ENCODE data around the gene EIF5.

EIF5 gene

GRCh38 chr14:103382376-103382775, 48.3 kb downstream of the EIF5 start:
- Histone ChIP-seq H3K9ac (ENCODE audit: low read depth in 1 of 2, low read length in 2 of 2) (no peak overlapping the region), H3K9me3 (ENCODE audit: control insufficient read depth in 2 of 2, low read length in 2 of 2) (no peaks in the 10 kb centered on the region), H3K4me1 (ENCODE audit: control insufficient read depth in 2 of 2, insufficient read depth in 2 of 2, low read length in 2 of 2) (peaks cover 12 to 17% of the 10 kb centered on the region in 2 donors), H3K27ac (ENCODE audit: low read depth in 2 of 2, low read length in 2 of 2) (no peak overlapping the region), H3K36me3 (ENCODE audit: control insufficient read depth in 2 of 2, insufficient read depth in 2 of 2, low read length in 2 of 2) (no peaks in the 10 kb centered on the region), H3K4me3 (ENCODE audit: low read length in 2 of 2) (no peak overlapping the region), H3K27me3 (ENCODE audit: control insufficient read depth in 2 of 2, insufficient read depth in 2 of 2, low read length in 2 of 2) (no peaks in the 10 kb centered on the region)

GRCh38 chr14:103384450-103385151, 50.6 kb downstream of the EIF5 start:
- H3K9me3 ChIP-seq (ENCODE audit: control insufficient read depth in 2 of 2, low read length in 2 of 2), result no peaks in the 10 kb centered on the region
- peak overlapping the region; percentile 98 to 99 for H3K27ac ChIP-seq (ENCODE audit: low read depth in 2 of 2, low read length in 2 of 2)
- H3K9ac ChIP-seq (ENCODE audit: low read depth in 1 of 2, low read length in 2 of 2), result peak overlapping the region; percentile 52 to 98

GRCh38 chr14:103385152-103385928, 51.3 kb downstream of the EIF5 start, which contains the start of gene MARK3:
Gene MARK3 (plus strand): TSS chr14:103385415. CDS start chr14:103386030, 615 bp downstream.
- Histone ChIP-seq H3K9me3 (ENCODE audit: control insufficient read depth in 2 of 2, low read length in 2 of 2) (no peaks in the 10 kb centered on the region), H3K4me1 (ENCODE audit: control insufficient read depth in 2 of 2, insufficient read depth in 2 of 2, low read length in 2 of 2) (peaks cover 19 to 27% of the 10 kb centered on the region in 2 donors), H3K4me3 (ENCODE audit: low read length in 2 of 2) (peak within 1 kb of the TSS; percentile 85 to 98), H3K27ac (ENCODE audit: low read depth in 2 of 2, low read length in 2 of 2) (peak within 1 kb of the TSS; percentile 98 to 99), H3K27me3 (ENCODE audit: control insufficient read depth in 2 of 2, insufficient read depth in 2 of 2, low read length in 2 of 2) (no peaks in the 10 kb centered on the region), H3K36me3 (ENCODE audit: control insufficient read depth in 2 of 2, insufficient read depth in 2 of 2, low read length in 2 of 2) (no peaks in the 10 kb centered on the region), H3K9ac (ENCODE audit: low read depth in 1 of 2, low read length in 2 of 2) (peak within 1 kb of the TSS; percentile 91 to 98)

More at GRCh38 chr14:103384450-103385151, 50.6 kb downstream of the EIF5 start:
- no peaks in the 10 kb centered on the region for H3K36me3 ChIP-seq (ENCODE audit: control insufficient read depth in 2 of 2, insufficient read depth in 2 of 2, low read length in 2 of 2)
- peaks cover 19 to 27% of the 10 kb centered on the region in 2 donors for H3K4me1 ChIP-seq (ENCODE audit: control insufficient read depth in 2 of 2, insufficient read depth in 2 of 2, low read length in 2 of 2)
- H3K27me3 ChIP-seq (ENCODE audit: control insufficient read depth in 2 of 2, insufficient read depth in 2 of 2, low read length in 2 of 2), result no peaks in the 10 kb centered on the region
- peak overlapping the region; percentile 85 to 98 for H3K4me3 ChIP-seq (ENCODE audit: low read length in 2 of 2)

- H3K9ac ChIP-seq (ENCODE audit: low read depth in 1 of 2, low read length in 2 of 2), result peak overlapping the region; percentile 91 to 98
- peaks cover 19 to 27% of the 10 kb centered on the region in 2 donors for H3K4me1 ChIP-seq (ENCODE audit: control insufficient read depth in 2 of 2, insufficient read depth in 2 of 2, low read length in 2 of 2)
- peak overlapping the region; percentile 85 to 98 for H3K4me3 ChIP-seq (ENCODE audit: low read length in 2 of 2)
- H3K36me3 ChIP-seq (ENCODE audit: control insufficient read depth in 2 of 2, insufficient read depth in 2 of 2, low read length in 2 of 2), result no peaks in the 10 kb centered on the region
- no peaks in the 10 kb centered on the region for H3K27me3 ChIP-seq (ENCODE audit: control insufficient read depth in 2 of 2, insufficient read depth in 2 of 2, low read length in 2 of 2)
- H3K27ac ChIP-seq (ENCODE audit: low read depth in 2 of 2, low read length in 2 of 2), result peak overlapping the region; percentile 98 to 99
- no peaks in the 10 kb centered on the region for H3K9me3 ChIP-seq (ENCODE audit: control insufficient read depth in 2 of 2, low read length in 2 of 2)
Measured at GRCh38 chr14:103385929-103386712, 52.1 kb downstream of the EIF5 start.

GRCh38 chr14:103386713-103387329, 52.8 kb downstream of the EIF5 start:
- H3K36me3 ChIP-seq (ENCODE audit: control insufficient read depth in 2 of 2, insufficient read depth in 2 of 2, low read length in 2 of 2), result no peaks in the 10 kb centered on the region
- H3K27me3 ChIP-seq (ENCODE audit: control insufficient read depth in 2 of 2, insufficient read depth in 2 of 2, low read length in 2 of 2), result no peaks in the 10 kb centered on the region
- H3K4me1 ChIP-seq (ENCODE audit: control insufficient read depth in 2 of 2, insufficient read depth in 2 of 2, low read length in 2 of 2), result peaks cover 19 to 27% of the 10 kb centered on the region in 2 donors
- H3K9ac ChIP-seq (ENCODE audit: low read depth in 1 of 2, low read length in 2 of 2), result peak overlapping the region; percentile 91 to 98
- no peaks in the 10 kb centered on the region for H3K9me3 ChIP-seq (ENCODE audit: control insufficient read depth in 2 of 2, low read length in 2 of 2)
- peak overlapping the region; percentile 98 to 99 for H3K27ac ChIP-seq (ENCODE audit: low read depth in 2 of 2, low read length in 2 of 2)
- peak overlapping the region; percentile 85 to 98 for H3K4me3 ChIP-seq (ENCODE audit: low read length in 2 of 2)

GRCh38 chr14:103388664-103389063, 54.6 kb downstream of the EIF5 start:
- no peaks in the 10 kb centered on the region for H3K9me3 ChIP-seq (ENCODE audit: control insufficient read depth in 2 of 2, low read length in 2 of 2)
- no peaks in the 10 kb centered on the region for H3K27me3 ChIP-seq (ENCODE audit: control insufficient read depth in 2 of 2, insufficient read depth in 2 of 2, low read length in 2 of 2)
- peak overlapping the region in 1 of 2 donors; percentile 44 for H3K4me3 ChIP-seq (ENCODE audit: low read length in 2 of 2)
- no peaks in the 10 kb centered on the region for H3K36me3 ChIP-seq (ENCODE audit: control insufficient read depth in 2 of 2, insufficient read depth in 2 of 2, low read length in 2 of 2)
- H3K4me1 ChIP-seq (ENCODE audit: control insufficient read depth in 2 of 2, insufficient read depth in 2 of 2, low read length in 2 of 2), result peaks cover 23 to 29% of the 10 kb centered on the region in 2 donors
- no peak overlapping the region for H3K27ac ChIP-seq (ENCODE audit: low read depth in 2 of 2, low read length in 2 of 2)
- no peak overlapping the region for H3K9ac ChIP-seq (ENCODE audit: low read depth in 1 of 2, low read length in 2 of 2)

GRCh38 chr14:103390605-103391004, 56.6 kb downstream of the EIF5 start:
- no peaks in the 10 kb centered on the region for H3K36me3 ChIP-seq (ENCODE audit: control insufficient read depth in 2 of 2, insufficient read depth in 2 of 2, low read length in 2 of 2)
- H3K27ac ChIP-seq (ENCODE audit: low read depth in 2 of 2, low read length in 2 of 2), result no peak overlapping the region
- no peak overlapping the region for H3K4me3 ChIP-seq (ENCODE audit: low read length in 2 of 2)
- no peaks in the 10 kb centered on the region for H3K27me3 ChIP-seq (ENCODE audit: control insufficient read depth in 2 of 2, insufficient read depth in 2 of 2, low read length in 2 of 2)
- no peak overlapping the region for H3K9ac ChIP-seq (ENCODE audit: low read depth in 1 of 2, low read length in 2 of 2)
- no peaks in the 10 kb centered on the region for H3K9me3 ChIP-seq (ENCODE audit: control insufficient read depth in 2 of 2, low read length in 2 of 2)
- H3K4me1 ChIP-seq (ENCODE audit: control insufficient read depth in 2 of 2, insufficient read depth in 2 of 2, low read length in 2 of 2), result peaks cover 26% of the 10 kb centered on the region in 2 donors

GRCh38 chr14:103391048-103391447, 57.0 kb downstream of the EIF5 start:
- no peaks in the 10 kb centered on the region for H3K9me3 ChIP-seq (ENCODE audit: control insufficient read depth in 2 of 2, low read length in 2 of 2)
- no peaks in the 10 kb centered on the region for H3K36me3 ChIP-seq (ENCODE audit: control insufficient read depth in 2 of 2, insufficient read depth in 2 of 2, low read length in 2 of 2)
- peaks cover 26% of the 10 kb centered on the region in 2 donors for H3K4me1 ChIP-seq (ENCODE audit: control insufficient read depth in 2 of 2, insufficient read depth in 2 of 2, low read length in 2 of 2)
- H3K27ac ChIP-seq (ENCODE audit: low read depth in 2 of 2, low read length in 2 of 2), result no peak overlapping the region
- H3K9ac ChIP-seq (ENCODE audit: low read depth in 1 of 2, low read length in 2 of 2), result no peak overlapping the region
- H3K27me3 ChIP-seq (ENCODE audit: control insufficient read depth in 2 of 2, insufficient read depth in 2 of 2, low read length in 2 of 2), result no peaks in the 10 kb centered on the region
- H3K4me3 ChIP-seq (ENCODE audit: low read length in 2 of 2), result no peak overlapping the region

- H3K4me3 ChIP-seq (ENCODE audit: low read length in 2 of 2), result no peak overlapping the region
- peaks cover 16 to 21% of the 10 kb centered on the region in 2 donors for H3K4me1 ChIP-seq (ENCODE audit: control insufficient read depth in 2 of 2, insufficient read depth in 2 of 2, low read length in 2 of 2)
- H3K9me3 ChIP-seq (ENCODE audit: control insufficient read depth in 2 of 2, low read length in 2 of 2), result no peaks in the 10 kb centered on the region
- H3K36me3 ChIP-seq (ENCODE audit: control insufficient read depth in 2 of 2, insufficient read depth in 2 of 2, low read length in 2 of 2), result no peaks in the 10 kb centered on the region
- H3K27me3 ChIP-seq (ENCODE audit: control insufficient read depth in 2 of 2, insufficient read depth in 2 of 2, low read length in 2 of 2), result no peaks in the 10 kb centered on the region
- H3K9ac ChIP-seq (ENCODE audit: low read depth in 1 of 2, low read length in 2 of 2), result no peak overlapping the region
- no peak overlapping the region for H3K27ac ChIP-seq (ENCODE audit: low read depth in 2 of 2, low read length in 2 of 2)
Measured at GRCh38 chr14:103392106-103392505, 58.1 kb downstream of the EIF5 start.
